K562 (cell line): ENCODE results near the gene RABGAP1. TPM values are rescaled to one million over a fixed set of nuclear protein-coding genes. Genes with fewer than 3 reads are reported as not detected.

ENCODE experiments used
- CCNT2 ChIP-seq: IDR thresholded peaks from 2 replicates; pipeline ENCODE4 v1.6.1; 2011; ENCODE audit warnings: borderline replicate concordance, low read depth, mild to moderate bottlenecking, moderate library complexity, mixed read lengths, low read length; ENCODE audit not compliant: insufficient read length; ENCODE audit errors: extremely low read depth
- EP400 ChIP-seq: fragments of 450-650 bp; IDR thresholded peaks from 2 replicates; pipeline ENCODE4 v1.6.1; 2017; ENCODE audit warnings: antibody characterized with exemption, mild to moderate bottlenecking, moderate library complexity
- KHSRP ChIP-seq: fragments of 450-650 bp; IDR thresholded peaks from 2 replicates; pipeline ENCODE4 v1.6.1; 2017
- MNT ChIP-seq, 2 experiments: fragments of 450-650 bp; conservative IDR thresholded peaks; 2 replicates each; pipeline ENCODE4 v1.6.1; 2017; ENCODE audit warnings: mild to moderate bottlenecking in 2 of 2, moderate library complexity in 2 of 2
- MTA1 ChIP-seq: fragments of 450-650 bp; IDR thresholded peaks from 2 replicates; pipeline ENCODE4 v1.6.1; 2017; ENCODE audit warnings: borderline replicate concordance
- MYC ChIP-seq, 2 experiments: fragments of 250-450 bp in 1 of 2; sonication (Bioruptor Pico) in 1 of 2; IDR thresholded peaks; 2 replicates each; pipeline versions ENCODE4 v1.5.1 to v1.6.1; 2012 to 2021; ENCODE audit warnings: low read depth in 2 of 2, borderline replicate concordance in 1 of 2, improper control_type of control experiment in 1 of 2, low read length in 1 of 2, mild to moderate bottlenecking in 1 of 2, moderate library complexity in 1 of 2
- NBN ChIP-seq: fragments of 450-650 bp; IDR thresholded peaks from 2 replicates; pipeline ENCODE4 v1.6.1; 2016; ENCODE audit warnings: low read depth, mild to moderate bottlenecking
- NCOA1 ChIP-seq: fragments of 450-650 bp; IDR thresholded peaks from 2 replicates; pipeline ENCODE4 v1.6.1; 2016; ENCODE audit warnings: low read depth
- UBTF ChIP-seq, 2 experiments: IDR thresholded peaks; 2 replicates each; pipeline ENCODE4 v1.6.1; 2012; ENCODE audit warnings: improper control_type of control experiment in 2 of 2, low read depth in 2 of 2, low read length in 2 of 2, borderline replicate concordance in 1 of 2
- YY1 ChIP-seq, 3 experiments: IDR thresholded peaks; 2 replicates each; pipeline ENCODE4 v1.6.1; 2011; ENCODE audit warnings: low read length in 2 of 3, mild to moderate bottlenecking in 2 of 3, moderate library complexity in 2 of 3, borderline replicate concordance in 1 of 3, control low read depth in 1 of 3, low read depth in 1 of 3; ENCODE audit not compliant: insufficient read depth in 3 of 3, insufficient replicate concordance in 2 of 3, control insufficient read depth in 1 of 3, insufficient read length in 1 of 3; ENCODE audit errors: extremely low read depth in 1 of 3
- ZBTB33 ChIP-seq: sonication (generic); formaldehyde crosslinking; IDR thresholded peaks from 2 replicates; pipeline ENCODE4 v1.8.1; 2023; ENCODE audit warnings: mild to moderate bottlenecking, missing genetic modification reagents
- ZNF398 ChIP-seq: fragments of 250-450 bp; sonication (Bioruptor Pico); IDR thresholded peaks from 2 replicates; pipeline ENCODE4 v1.8.0; 2021; ENCODE audit warnings: moderate library complexity, mild to moderate bottlenecking, inconsistent platforms
- ZNF586 ChIP-seq: fragments of 450-650 bp; formaldehyde crosslinking; conservative IDR thresholded peaks from 2 replicates; pipeline ENCODE4 v1.4.0; 2020; ENCODE audit warnings: mild to moderate bottlenecking, moderate library complexity
- ZNF76 ChIP-seq: fragments of 250-450 bp; sonication (Bioruptor Pico); IDR thresholded peaks from 2 replicates; pipeline ENCODE4 v1.4.0; 2020; ENCODE audit warnings: mild to moderate bottlenecking, moderate library complexity, borderline replicate concordance
- polyA plus RNA-seq, 8 experiments: library from polyadenylated mRNA; depleted of rRNA in 4 of 8; stranded (reverse) in 5 of 8; unstranded in 3 of 8; fragments of >200 nt; fragmentation: Nextera tagmentation in 2 of 8; fragmentation: Illumina TruSeq in 1 of 8; extraction: Ambion mirVana in 2 of 8; extraction: Trizol in 1 of 8; gene quantifications; 2 replicates each; pipeline versions ENCODE4 v1.2.1 to v1.2.3, GENCODE V29; 2011 to 2014; ENCODE audit warnings: inconsistent platforms in 1 of 8, missing spikeins in 1 of 8
- total RNA-seq, 7 experiments: library from RNA; depleted of rRNA in 6 of 7; stranded (reverse); fragments of >200 nt in 6 of 7; fragmentation: Illumina TruSeq in 2 of 7; extraction: Trizol in 2 of 7; gene quantifications; 2 replicates each; pipeline versions ENCODE4 v1.2.1 to v1.2.3, GENCODE V29; 2011 to 2021; ENCODE audit warnings: low replicate concordance in 1 of 7
- TF ChIP-seq, protein P1 (sequence below), 2 experiments: fragments of 450-650 bp in 1 of 2; sonication (generic) in 1 of 2; formaldehyde crosslinking; conservative IDR thresholded peaks; 2 replicates each; pipeline versions ENCODE4 v1.4.0 to v1.8.1; 2020 to 2022; ENCODE audit warnings: mild to moderate bottlenecking in 1 of 2, missing genetic modification reagents in 1 of 2

RABGAP1 gene
- total and polyA plus RNA-seq, 9 of the 15 experiments (the other 6 are each of a cell fraction or from before 2014, with no cell fraction given) = 1.5 to 22.7 (median 13.1) TPM

- TF ChIP-seq MNT (conservative IDR thresholded peaks at IDR 0.05) (peak; percentile 76 to 87), ZNF398 (CRISPR knock-in tag) (no peak), ZNF586 (CRISPR knock-in tag) (no peak), NBN (peak; percentile 25; the same call in 1 of the 2 replicates), EP400 (peak; percentile 70), ZBTB33 (CRISPR knock-in tag) (peak; percentile 55; the same call in 1 of the 2 replicates), KHSRP (no peak), MTA1 (no peak), YY1 (IDR thresholded peaks at IDR 0.05; ENCODE audit: borderline replicate concordance in 1 of 3, control insufficient read depth in 1 of 3, extremely low read depth in 1 of 3, insufficient read depth in 3 of 3, insufficient read length in 1 of 3, insufficient replicate concordance in 2 of 3, low read depth in 1 of 3, low read length in 2 of 3) (peak in 1 of 3 experiments; percentile 28), UBTF (IDR thresholded peaks at IDR 0.05; ENCODE audit: borderline replicate concordance in 1 of 2, low read depth in 2 of 2, low read length in 2 of 2) (peak in 1 of 2 experiments; percentile 26; a peak in 1 of 4 replicates), NCOA1 (peak; percentile 89), MYC (IDR thresholded peaks at IDR 0.05; ENCODE audit: low read depth, low read length) (peak; percentile 54; the same call in 1 of the 2 replicates), MYC (CRISPR knock-in tag; IDR thresholded peaks at IDR 0.05; ENCODE audit: borderline replicate concordance, low read depth) (0 out of 2 replicates have a peak, but pooled peaks have one; percentile 48), ZNF76 (no peak), CCNT2 (peak; percentile 51)
- TF ChIP-seq, protein P1, sequence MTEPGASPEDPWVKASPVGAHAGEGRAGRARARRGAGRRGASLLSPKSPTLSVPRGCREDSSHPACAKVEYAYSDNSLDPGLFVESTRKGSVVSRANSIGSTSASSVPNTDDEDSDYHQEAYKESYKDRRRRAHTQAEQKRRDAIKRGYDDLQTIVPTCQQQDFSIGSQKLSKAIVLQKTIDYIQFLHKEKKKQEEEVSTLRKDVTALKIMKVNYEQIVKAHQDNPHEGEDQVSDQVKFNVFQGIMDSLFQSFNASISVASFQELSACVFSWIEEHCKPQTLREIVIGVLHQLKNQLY (CRISPR knock-in tag; conservative IDR thresholded peaks at IDR 0.05) = no peak
These were observed 9.3 kb upstream of the RABGAP1 start, which contains the start of gene ZBTB26 (continued) for GRCh38 chr9:122931226-122932121.
